ENCODE results near the gene IGFBP6. TPM values are rescaled to one million over a fixed set of nuclear protein-coding genes. Genes with fewer than 3 reads are reported as not detected.
"Not testable (repeated sequence)": the region's sequence is repeated elsewhere in the genome, so short reads cannot be mapped to it uniquely, and the experiment has no call there.

The IGFBP6 gene
- total RNA-seq, 1 experiment from 2014 or later = 17.5 TPM

GRCh38 chr12:53094394-53094787 lies 3.1 kb upstream of the IGFBP6 start:
- Histone ChIP-seq H3K4me3 (ENCODE audit: insufficient read depth, low read depth, low read length) (no peak overlapping the region), H3K27me3 (ENCODE audit: control insufficient read depth, insufficient read depth, low read length) (peaks cover 31% of the 10 kb centered on the region), H3K36me3 (replicated peaks; ENCODE audit: control insufficient read depth, insufficient read depth, low read length) (no peaks in the 10 kb centered on the region)
- peak; percentile 7 for DNase-seq

- not testable (repeated sequence) for H3K36me3 ChIP-seq (replicated peaks; ENCODE audit: control insufficient read depth, insufficient read depth, low read length); DNase-seq; H3K4me3 ChIP-seq (ENCODE audit: insufficient read depth, low read depth, low read length)
- H3K27me3 ChIP-seq (ENCODE audit: control insufficient read depth, insufficient read depth, low read length) = peaks cover 31% of the 10 kb centered on the region
Measured at GRCh38 chr12:53094796-53095595, 2.5 kb upstream of the IGFBP6 start.

GRCh38 chr12:53095596-53095895 lies 1.9 kb upstream of the IGFBP6 start:
- H3K27me3 ChIP-seq (ENCODE audit: control insufficient read depth, insufficient read depth, low read length) = peaks cover 31% of the 10 kb centered on the region

GRCh38 chr12:53096089-53096741 lies 1.3 kb upstream of the IGFBP6 start:
- Histone ChIP-seq H3K4me3 (ENCODE audit: insufficient read depth, low read depth, low read length) (peak overlapping the region; percentile 81), H3K27me3 (ENCODE audit: control insufficient read depth, insufficient read depth, low read length) (peaks cover 31% of the 10 kb centered on the region), H3K36me3 (replicated peaks; ENCODE audit: control insufficient read depth, insufficient read depth, low read length) (no peaks in the 10 kb centered on the region)
- peak; percentile 68 for DNase-seq

More at GRCh38 chr12:53095596-53095895, 1.9 kb upstream of the IGFBP6 start:
- H3K36me3 ChIP-seq (replicated peaks; ENCODE audit: control insufficient read depth, insufficient read depth, low read length); DNase-seq; H3K4me3 ChIP-seq (ENCODE audit: insufficient read depth, low read depth, low read length): not testable (repeated sequence)

- DNase-seq = no peak
- Histone ChIP-seq H3K27me3 (ENCODE audit: control insufficient read depth, insufficient read depth, low read length) (peaks cover 31% of the 10 kb centered on the region), H3K36me3 (replicated peaks; ENCODE audit: control insufficient read depth, insufficient read depth, low read length) (no peaks in the 10 kb centered on the region), H3K4me3 (ENCODE audit: insufficient read depth, low read depth, low read length) (peak overlapping the region; percentile 81)
Measured at GRCh38 chr12:53096759-53097158, 708 bp upstream of the IGFBP6 start.

GRCh38 chr12:53097207-53097563 lies 282 bp upstream of the IGFBP6 start:
- H3K4me3 ChIP-seq (ENCODE audit: insufficient read depth, low read depth, low read length) = peak overlapping the region; percentile 81
- peak; percentile 80 for DNase-seq
- H3K36me3 ChIP-seq (replicated peaks; ENCODE audit: control insufficient read depth, insufficient read depth, low read length) = no peaks in the 10 kb centered on the region
- H3K27me3 ChIP-seq (ENCODE audit: control insufficient read depth, insufficient read depth, low read length) = peaks cover 31% of the 10 kb centered on the region

- DNase-seq = no peak
- no peaks in the 10 kb centered on the region for H3K36me3 ChIP-seq (replicated peaks; ENCODE audit: control insufficient read depth, insufficient read depth, low read length)
Measured at GRCh38 chr12:53098354-53098981, 1.0 kb downstream of the IGFBP6 start.

GRCh38 chr12:53099071-53099882 lies 1.8 kb downstream of the IGFBP6 start:
- Histone ChIP-seq H3K27me3 (ENCODE audit: control insufficient read depth, insufficient read depth, low read length) (peaks cover 28% of the 10 kb centered on the region), H3K36me3 (replicated peaks; ENCODE audit: control insufficient read depth, insufficient read depth, low read length) (no peaks in the 10 kb centered on the region), H3K4me3 (ENCODE audit: insufficient read depth, low read depth, low read length) (no peak overlapping the region; the same call in 1 of the 2 replicates)
- DNase-seq = peak; percentile 92

More at GRCh38 chr12:53098354-53098981, 1.0 kb downstream of the IGFBP6 start:
- H3K4me3 ChIP-seq (ENCODE audit: insufficient read depth, low read depth, low read length) = peak overlapping the region; percentile 81
- H3K27me3 ChIP-seq (ENCODE audit: control insufficient read depth, insufficient read depth, low read length) = peaks cover 29% of the 10 kb centered on the region

- Histone ChIP-seq H3K36me3 (replicated peaks; ENCODE audit: control insufficient read depth, insufficient read depth, low read length) (no peaks in the 10 kb centered on the region), H3K27me3 (ENCODE audit: control insufficient read depth, insufficient read depth, low read length) (peaks cover 28% of the 10 kb centered on the region), H3K4me3 (ENCODE audit: insufficient read depth, low read depth, low read length) (no peak overlapping the region)
- DNase-seq = peak; percentile 20
Measured at GRCh38 chr12:53100466-53101151, 3.1 kb downstream of the IGFBP6 start.

GRCh38 chr12:53101266-53101665 lies 3.8 kb downstream of the IGFBP6 start:
- H3K4me3 ChIP-seq (ENCODE audit: insufficient read depth, low read depth, low read length) = no peak overlapping the region
- H3K36me3 ChIP-seq (replicated peaks; ENCODE audit: control insufficient read depth, insufficient read depth, low read length) = no peaks in the 10 kb centered on the region
- DNase-seq = peak; percentile 14
- peaks cover 25% of the 10 kb centered on the region for H3K27me3 ChIP-seq (ENCODE audit: control insufficient read depth, insufficient read depth, low read length)

GRCh38 chr12:53101931-53102781 lies 4.7 kb downstream of the IGFBP6 start:
- no peak for DNase-seq
- no peak overlapping the region for H3K4me3 ChIP-seq (ENCODE audit: insufficient read depth, low read depth, low read length)
- H3K27me3 ChIP-seq (ENCODE audit: control insufficient read depth, insufficient read depth, low read length) = peaks cover 17% of the 10 kb centered on the region
- no peaks in the 10 kb centered on the region for H3K36me3 ChIP-seq (replicated peaks; ENCODE audit: control insufficient read depth, insufficient read depth, low read length)

- no peak within 1 kb of the TSS for H3K4me3 ChIP-seq (ENCODE audit: insufficient read depth, low read depth, low read length)
- H3K27me3 ChIP-seq (ENCODE audit: control insufficient read depth, insufficient read depth, low read length) = peaks cover 11% of the 10 kb centered on the region
- no peak for DNase-seq
- no peaks in the 10 kb centered on the region for H3K36me3 ChIP-seq (replicated peaks; ENCODE audit: control insufficient read depth, insufficient read depth, low read length)
Measured at GRCh38 chr12:53102883-53103807, 5.7 kb downstream of the IGFBP6 start, which contains the start of gene SOAT2. SOAT2 (plus strand) TSS chr12:53103486; CDS start chr12:53103578, 92 bp downstream.
